CD4-positive, alpha-beta T cell treated with Interleukin-17A for 4 hours (primary cell): ENCODE results near the gene SCRT2.
A peak's percentile ranks its signal among the peaks of the same experiment; 100 is the strongest.

Experiments
- DNase-seq: peaks from one replicate; pipeline ENCODE4 v3.0.0-alpha.2; 2020; ENCODE audit warnings: mixed read lengths

Gene SCRT2

DNA sequence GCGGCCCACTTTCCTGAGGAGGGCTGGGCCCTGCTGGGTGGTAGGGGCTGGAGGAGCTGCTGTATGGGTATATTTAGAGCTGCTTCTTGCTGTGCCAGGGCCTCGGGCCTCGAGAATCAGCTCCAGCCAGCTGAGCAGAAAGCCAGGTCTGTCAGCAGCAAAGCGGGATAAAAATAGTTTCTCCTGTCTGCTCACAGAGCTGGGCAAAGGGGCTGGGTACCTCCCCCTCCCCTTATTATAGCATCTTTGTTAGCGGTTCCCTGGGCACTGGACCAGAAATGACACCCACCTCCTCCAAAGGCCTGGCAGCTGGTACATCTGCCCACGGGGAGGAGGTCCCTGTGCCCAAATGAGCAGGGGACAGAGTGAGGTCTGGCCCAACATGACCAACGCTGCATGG, 6.0 kb downstream of the SCRT2 start:
- DNase-seq, result no peak

DNA sequence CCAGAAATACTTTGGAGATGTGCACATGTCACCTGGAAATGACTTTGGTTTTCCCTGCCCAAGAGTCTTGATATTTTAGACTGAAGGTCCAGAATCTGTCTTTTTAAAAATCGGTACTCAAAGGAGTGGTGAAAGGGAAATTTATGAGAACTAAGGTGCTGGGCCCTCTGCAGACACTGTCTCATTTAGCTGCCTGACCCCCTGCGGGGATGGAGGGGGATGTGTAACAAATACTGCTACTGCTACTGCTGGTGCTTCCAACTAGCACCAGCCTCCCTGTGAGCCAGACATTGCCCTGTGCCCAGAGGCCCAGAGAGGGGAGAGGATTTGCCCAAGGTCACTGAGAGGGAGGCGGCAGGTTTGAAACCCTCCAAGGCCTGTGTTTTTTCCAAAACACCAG, 7.0 kb downstream of the SCRT2 start:
- DNase-seq, result no peak

GRCh38 chr20:668050-668449, 7.6 kb downstream of the SCRT2 start:
- no peak for DNase-seq

GRCh38 chr20:667351-668034, 8.1 kb downstream of the SCRT2 start:
- peak; percentile 67 for DNase-seq

DNA sequence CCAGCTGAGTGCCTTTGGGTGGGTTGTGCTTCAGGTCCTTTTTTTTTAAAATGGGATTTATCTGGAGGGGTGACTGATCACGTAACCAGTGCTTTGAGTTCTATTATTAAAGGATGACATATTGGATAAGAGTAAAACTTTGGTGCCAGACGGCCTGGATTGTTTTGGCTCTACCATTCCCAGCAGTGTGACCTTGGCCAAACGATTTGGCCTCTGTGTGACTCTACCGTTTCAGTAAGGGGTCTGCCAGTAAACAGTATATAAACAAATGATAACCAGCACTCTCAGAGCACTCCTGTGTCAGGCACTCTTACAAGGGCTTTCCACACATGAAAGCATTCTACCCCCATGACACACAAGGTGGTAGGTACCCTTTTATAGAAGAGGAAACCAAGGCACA, 8.7 kb downstream of the SCRT2 start:
- DNase-seq, result no peak

DNA sequence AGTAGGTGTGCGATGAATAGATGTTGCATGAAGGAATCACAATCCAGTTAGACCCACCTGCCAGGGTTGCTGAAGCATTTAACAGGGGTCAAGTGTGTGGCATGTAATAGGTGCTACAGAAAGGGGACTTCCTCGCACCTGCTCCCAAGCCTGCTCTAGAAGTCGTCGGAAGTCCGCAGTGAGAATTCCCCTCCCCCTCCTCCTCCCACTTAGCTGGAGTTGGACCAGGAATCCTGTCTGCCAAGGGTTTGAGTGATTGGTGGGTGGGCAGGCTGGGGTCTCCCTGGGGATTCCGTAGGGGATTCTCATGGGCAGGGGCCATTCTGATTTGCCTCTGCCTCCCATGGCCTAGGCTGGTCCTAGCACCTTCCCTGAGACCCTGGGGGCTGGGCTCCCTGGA, 10.3 kb downstream of the SCRT2 start:
- no peak for DNase-seq

- no peak for DNase-seq
Measured at GRCh38 chr20:664576-664975, 11.0 kb downstream of the SCRT2 start.

DNA sequence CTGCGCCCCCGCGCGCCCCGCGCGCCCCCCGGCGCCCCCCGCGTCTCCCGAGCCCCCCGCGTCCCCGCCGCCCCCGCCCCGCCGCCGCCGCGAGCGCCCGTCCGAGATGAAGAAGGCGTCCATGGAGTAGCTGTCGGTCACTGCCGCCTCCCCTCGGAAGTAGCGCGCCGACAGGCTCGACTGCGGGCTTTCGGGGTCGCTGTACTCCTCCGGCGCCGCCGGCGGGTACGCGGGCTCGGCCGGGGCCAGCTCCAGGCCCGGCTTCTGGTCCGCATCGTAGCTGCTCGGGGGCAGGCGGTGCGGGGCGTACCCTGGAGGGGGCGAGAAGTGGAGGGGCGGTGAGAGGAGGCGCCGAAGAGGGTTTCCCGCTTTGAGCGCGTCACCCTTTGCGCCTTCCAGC, 11.5 kb downstream of the SCRT2 start:
- no peak for DNase-seq

DNA sequence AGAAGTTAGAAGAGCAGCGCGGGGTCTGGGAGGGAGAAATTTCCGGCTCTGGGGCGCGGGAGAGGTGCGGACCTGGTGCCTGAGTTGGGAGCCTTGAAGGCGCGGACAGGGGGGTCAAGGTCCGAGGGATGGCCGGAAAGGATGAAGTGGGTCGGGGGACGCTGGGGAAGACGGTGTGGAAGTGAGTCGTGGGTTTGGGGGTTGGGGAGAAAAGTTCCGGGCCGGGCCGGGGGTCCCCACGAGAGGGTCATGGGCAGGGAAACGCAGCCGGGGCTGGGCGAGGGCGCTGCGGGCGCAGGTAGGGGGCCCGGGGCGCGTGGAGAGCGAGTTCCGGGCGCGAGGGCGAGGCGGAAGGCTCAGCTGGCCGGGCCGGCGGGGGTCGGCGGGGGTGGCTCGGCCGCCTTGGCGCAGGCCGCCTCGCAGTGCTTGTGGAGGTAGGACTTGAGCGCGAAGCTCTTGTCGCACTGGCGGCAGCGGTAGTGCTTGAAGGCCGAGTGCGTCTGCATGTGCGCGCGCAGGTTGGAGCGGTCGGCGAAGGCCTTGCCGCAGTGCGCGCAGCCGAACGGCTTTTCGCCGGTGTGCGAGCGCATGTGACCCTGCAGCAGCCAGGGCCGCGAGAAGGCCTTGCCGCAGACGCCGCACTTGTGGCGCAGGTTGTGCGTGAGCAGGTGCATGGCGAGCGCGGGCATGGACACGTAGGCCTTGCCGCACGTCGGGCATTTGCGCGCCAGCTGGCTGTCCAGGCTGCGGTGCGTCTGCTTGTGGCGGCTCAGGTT, 12.1 kb downstream of the SCRT2 start:
- no peak for DNase-seq

DNA sequence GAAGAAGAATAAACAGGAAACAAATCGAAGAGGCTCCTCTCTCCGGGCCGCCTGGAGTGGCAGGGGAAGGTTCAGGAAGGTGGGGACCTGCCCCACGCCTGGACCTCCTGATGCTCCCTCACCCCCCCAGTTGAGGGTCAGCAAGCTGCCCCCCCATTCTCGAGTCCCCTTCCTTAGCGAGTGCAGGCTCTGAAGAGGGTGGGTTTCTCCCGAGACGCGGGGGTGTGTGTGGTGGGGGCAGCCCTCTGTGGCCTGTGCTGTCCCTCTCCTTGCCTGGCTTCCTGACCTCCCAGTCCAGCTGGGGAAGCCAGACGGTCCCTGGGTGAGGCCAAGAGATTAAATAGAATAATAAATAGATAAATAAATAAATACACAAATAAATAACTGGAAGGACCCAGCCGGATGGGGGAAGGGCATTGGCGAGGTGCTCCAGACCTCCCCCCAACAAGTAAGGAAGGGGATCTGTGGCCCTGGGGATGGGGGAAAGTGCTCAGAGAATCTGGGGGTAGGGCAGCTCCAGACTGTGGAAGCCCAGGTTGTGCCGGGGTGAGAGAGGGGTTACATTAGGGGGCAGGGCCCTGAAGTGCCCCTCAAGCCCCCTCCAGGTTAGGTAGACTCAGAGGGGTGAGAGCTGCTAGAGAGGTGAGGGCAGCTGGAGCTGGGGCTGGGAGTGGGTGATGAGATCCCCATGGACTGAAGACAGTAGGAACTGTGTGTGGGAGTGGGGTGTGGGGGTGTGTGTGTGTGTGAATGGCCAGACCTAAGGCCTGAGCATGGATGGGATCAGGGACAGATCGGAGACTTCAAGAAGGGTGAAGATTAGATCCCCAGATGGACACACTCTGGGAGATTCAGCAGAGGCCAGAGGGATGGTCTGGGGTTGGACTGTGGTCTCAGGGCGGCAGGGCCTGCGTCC, 13.1 kb downstream of the SCRT2 start:
- no peak for DNase-seq

DNA sequence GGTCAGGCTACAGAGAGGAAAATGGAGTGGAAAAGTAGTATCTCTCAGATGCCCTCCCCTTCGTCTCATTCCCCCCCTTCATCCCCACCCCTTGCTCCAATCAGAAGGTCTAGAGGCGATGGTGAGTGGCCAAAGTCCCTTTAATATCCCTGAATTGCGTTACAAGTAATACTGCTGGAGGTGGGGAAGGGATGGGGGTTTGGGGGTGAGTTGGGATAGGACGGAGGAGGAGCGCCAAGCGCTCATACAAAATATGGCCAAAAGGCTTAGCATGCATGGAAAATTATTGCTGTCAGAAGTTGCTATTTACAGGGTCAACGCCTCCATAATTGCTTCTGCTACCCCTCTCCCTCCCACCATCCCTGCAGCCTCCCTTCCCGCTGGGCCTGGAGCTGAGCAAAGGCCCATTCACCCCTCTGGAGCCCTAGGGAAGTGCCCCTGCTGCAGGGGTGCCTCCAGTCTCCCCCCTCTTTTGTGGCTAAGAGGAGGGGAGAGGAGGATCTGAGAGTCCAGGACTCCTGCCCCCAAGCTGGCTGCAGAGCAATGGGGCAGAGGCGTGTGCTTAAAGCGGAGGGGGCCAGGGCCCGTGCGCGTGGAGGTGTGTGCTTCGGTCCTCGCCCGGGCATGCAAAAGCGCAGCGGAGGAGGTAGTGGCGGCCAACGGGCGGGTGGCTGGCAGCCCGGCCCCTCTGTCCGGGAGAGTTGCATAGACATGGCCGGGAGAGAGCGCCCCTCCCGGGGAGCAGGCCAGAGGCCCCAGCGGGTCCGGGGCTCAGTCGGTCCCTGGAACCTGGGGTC, 13.9 kb downstream of the SCRT2 start:
- no peak for DNase-seq

- no peak for DNase-seq
Measured at GRCh38 chr20:658731-659291, 16.8 kb downstream of the SCRT2 start.

DNA sequence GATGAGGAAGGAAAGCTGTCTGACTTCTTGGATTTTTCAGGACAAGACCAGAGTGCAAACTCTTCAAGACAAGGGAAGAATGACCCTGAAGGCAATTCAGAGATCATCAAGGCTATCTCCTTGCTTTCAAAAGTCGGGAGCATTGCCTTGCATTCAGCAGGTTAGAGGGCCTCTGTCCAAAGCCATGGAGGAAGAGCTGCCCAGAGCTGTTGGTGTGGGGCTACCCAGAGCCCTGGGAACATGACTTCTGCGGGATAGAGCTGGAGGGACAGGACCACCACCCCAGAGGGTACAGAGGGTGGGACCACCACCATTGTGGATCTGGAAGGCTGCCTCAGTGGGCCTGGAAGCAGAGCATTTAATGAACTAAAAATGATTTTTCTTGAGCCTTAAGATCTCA, 17.4 kb downstream of the SCRT2 start:
- DNase-seq, result no peak

DNA sequence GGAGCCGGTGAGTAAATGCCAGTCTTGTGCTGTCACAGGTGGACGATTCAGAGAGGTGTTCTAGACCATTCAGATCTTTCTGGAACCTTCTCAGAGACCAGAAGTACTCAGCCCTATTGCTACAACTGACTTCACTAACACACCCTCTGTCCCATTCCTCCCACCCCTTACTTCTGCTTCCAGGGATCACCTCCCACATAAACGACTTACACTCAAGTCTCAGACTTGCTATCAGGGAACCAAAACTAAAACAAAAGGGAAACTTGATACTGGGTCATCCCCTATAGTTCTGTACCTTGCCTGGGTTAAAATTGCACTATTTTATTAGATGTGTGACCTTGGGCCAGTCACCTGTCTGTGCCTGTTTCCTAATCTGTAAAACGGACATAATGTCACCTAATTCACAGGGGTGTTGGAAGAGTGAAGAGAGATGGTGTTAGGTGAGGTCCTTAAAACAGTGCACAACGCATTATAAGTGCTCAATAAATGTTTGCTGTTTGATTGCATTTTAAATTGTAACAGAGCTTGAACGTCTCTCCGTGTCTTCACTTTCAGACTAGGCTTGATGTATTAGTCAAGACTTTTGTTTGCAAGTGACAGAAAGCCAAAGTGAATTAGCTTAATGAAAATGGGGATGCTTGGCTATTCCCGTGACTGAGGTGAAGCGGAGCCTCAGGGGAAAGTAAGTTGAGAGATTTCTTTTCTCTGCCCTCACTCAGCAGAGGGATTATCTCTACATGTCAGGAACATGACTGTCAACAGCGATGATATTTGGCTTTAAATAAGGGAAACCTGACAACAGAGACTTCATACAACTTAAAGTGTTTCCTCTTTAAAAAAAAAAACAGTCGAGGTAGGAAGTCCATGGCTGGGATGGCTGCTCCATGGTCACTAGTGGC, 19.6 kb downstream of the SCRT2 start:
- no peak for DNase-seq

DNA sequence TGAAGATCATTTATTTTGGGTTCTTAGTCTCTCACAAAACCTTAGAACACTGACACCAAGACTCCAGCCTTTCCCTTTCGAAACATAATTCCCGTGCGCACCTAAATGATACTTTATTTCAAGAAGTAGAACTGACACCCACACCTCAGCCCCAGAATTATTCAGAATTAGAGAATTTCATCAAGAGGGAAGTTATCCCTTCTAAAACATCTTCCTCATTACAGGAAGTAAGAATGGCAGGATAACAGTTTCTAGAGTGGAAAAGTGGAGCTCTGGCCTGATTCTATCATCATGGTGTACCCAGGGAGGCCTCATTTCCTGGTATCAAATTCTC, 21.2 kb downstream of the SCRT2 start:
- no peak for DNase-seq

GRCh38 chr20:653590-654416, 21.8 kb downstream of the SCRT2 start:
- no peak for DNase-seq

- peak; percentile 84 for DNase-seq
Measured at GRCh38 chr20:653110-653589, 22.5 kb downstream of the SCRT2 start, which contains the start of gene SRXN1. SRXN1 (minus strand) TSS chr20:653200; CDS start chr20:653185, 15 bp downstream.

DNA sequence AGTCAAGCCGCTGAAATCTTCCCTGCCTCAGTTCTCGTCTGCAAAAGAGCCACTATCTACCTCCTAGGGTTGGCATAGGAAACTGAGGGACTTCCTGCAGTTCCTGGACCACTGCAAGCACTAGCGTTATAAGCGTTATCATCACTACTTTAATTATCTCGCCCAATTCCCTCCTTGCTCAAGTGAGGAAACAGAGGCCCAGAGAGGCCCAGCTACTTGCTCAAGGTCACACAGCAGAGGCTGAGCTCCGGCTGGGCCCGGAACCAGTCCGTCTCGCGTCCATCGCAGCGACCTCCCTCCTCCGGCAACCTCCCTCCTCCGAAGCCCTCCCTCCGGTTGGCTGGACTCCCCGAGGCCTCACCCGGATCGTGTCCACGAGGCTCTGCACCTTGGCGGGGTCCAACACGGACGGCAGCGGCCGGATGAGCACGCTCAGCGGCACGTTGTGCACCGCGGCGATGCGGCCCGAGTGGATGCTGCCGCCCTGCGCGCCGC, 22.9 kb downstream of the SCRT2 start:
- DNase-seq, result no peak

- no peak for DNase-seq
Measured at GRCh38 chr20:651713-652614, 23.6 kb downstream of the SCRT2 start.
